HG02678 (cell line): ENCODE data around the gene PPP1R17.

Experiments
- ATAC-seq: cut with Tn5 transposase; IDR thresholded peaks from one replicate; pipeline ENCODE4 v1.9.1; 2021; ENCODE audit warnings: mild to moderate bottlenecking, moderate library complexity; ENCODE audit not compliant: unreplicated experiment

PPP1R17 gene

GRCh38 chr7:31695859-31696614 is 9.0 kb downstream of the PPP1R17 start:
- ATAC-seq = no peak

GRCh38 chr7:31699050-31699449 is 12.0 kb downstream of the PPP1R17 start:
- no peak for ATAC-seq

- ATAC-seq = no peak
These were observed 15.3 kb downstream of the PPP1R17 start for GRCh38 chr7:31702354-31702753.

- ATAC-seq = no peak
These were observed 18.4 kb downstream of the PPP1R17 start for GRCh38 chr7:31705377-31705776.

- ATAC-seq = no peak
These were observed 20.1 kb downstream of the PPP1R17 start for GRCh38 chr7:31707089-31707488.

GRCh38 chr7:31710171-31710570 is 23.2 kb downstream of the PPP1R17 start:
- no peak for ATAC-seq

GRCh38 chr7:31716355-31716754 is 29.3 kb downstream of the PPP1R17 start:
- ATAC-seq = no peak

GRCh38 chr7:31720366-31720765 is 33.4 kb downstream of the PPP1R17 start:
- no peak for ATAC-seq

- no peak for ATAC-seq
These were observed 37.7 kb downstream of the PPP1R17 start for GRCh38 chr7:31724696-31725095.

GRCh38 chr7:31729195-31729804 is 42.3 kb downstream of the PPP1R17 start:
- no peak for ATAC-seq

GRCh38 chr7:31734456-31734855 is 47.4 kb downstream of the PPP1R17 start:
- no peak for ATAC-seq

GRCh38 chr7:31735991-31736982 is 49.3 kb downstream of the PPP1R17 start:
- ATAC-seq = no peak

- ATAC-seq = no peak
These were observed 54.8 kb downstream of the PPP1R17 start for GRCh38 chr7:31741852-31742251.

GRCh38 chr7:31744294-31744874 is 57.4 kb downstream of the PPP1R17 start:
- ATAC-seq = peak; percentile 88

GRCh38 chr7:31747553-31747952 is 60.5 kb downstream of the PPP1R17 start:
- ATAC-seq = no peak

- ATAC-seq = no peak
These were observed 61.1 kb downstream of the PPP1R17 start for GRCh38 chr7:31748084-31748483.

- ATAC-seq = no peak
These were observed 64.7 kb downstream of the PPP1R17 start for GRCh38 chr7:31751726-31752125.
